ENCODE results near the gene PHF14.
"Not testable (repeated sequence)": the region's sequence is repeated elsewhere in the genome, so short reads cannot be mapped to it uniquely, and the experiment has no call there.

PHF14 gene

GRCh38 chr7:10977113-10977512 lies 3.4 kb downstream of the PHF14 start:
- DNase-seq (ENCODE audit: low spot score): no peak

GRCh38 chr7:10981317-10981716 lies 7.6 kb downstream of the PHF14 start:
- DNase-seq (ENCODE audit: low spot score): no peak

GRCh38 chr7:10990748-10991147 lies 17.1 kb downstream of the PHF14 start:
- not testable (repeated sequence) for DNase-seq (ENCODE audit: low spot score)

- DNase-seq (ENCODE audit: low spot score): not testable (repeated sequence)
Observed at GRCh38 chr7:10995482-10996166, 22.0 kb downstream of the PHF14 start.

GRCh38 chr7:10998996-10999757 lies 25.5 kb downstream of the PHF14 start:
- no peak for DNase-seq (ENCODE audit: low spot score)

- no peak for DNase-seq (ENCODE audit: low spot score)
Observed at GRCh38 chr7:11005202-11005601, 31.5 kb downstream of the PHF14 start.

- no peak for DNase-seq (ENCODE audit: low spot score)
Observed at GRCh38 chr7:11006291-11006690, 32.6 kb downstream of the PHF14 start.

GRCh38 chr7:11009631-11010030 lies 36.0 kb downstream of the PHF14 start:
- no peak for DNase-seq (ENCODE audit: low spot score)

GRCh38 chr7:11021468-11021867 lies 47.8 kb downstream of the PHF14 start:
- DNase-seq (ENCODE audit: low spot score): no peak

- no peak for DNase-seq (ENCODE audit: low spot score)
Observed at GRCh38 chr7:11026452-11027359, 53.0 kb downstream of the PHF14 start.

GRCh38 chr7:11035661-11036060 lies 62.0 kb downstream of the PHF14 start:
- no peak for DNase-seq (ENCODE audit: low spot score)

GRCh38 chr7:11039974-11040373 lies 66.3 kb downstream of the PHF14 start:
- no peak for DNase-seq (ENCODE audit: low spot score)

GRCh38 chr7:11054033-11054432 lies 80.4 kb downstream of the PHF14 start:
- no peak for DNase-seq (ENCODE audit: low spot score)

GRCh38 chr7:11060893-11061292 lies 87.2 kb downstream of the PHF14 start:
- DNase-seq (ENCODE audit: low spot score): no peak

GRCh38 chr7:11062110-11062509 lies 88.4 kb downstream of the PHF14 start:
- no peak for DNase-seq (ENCODE audit: low spot score)

GRCh38 chr7:11069591-11069990 lies 95.9 kb downstream of the PHF14 start:
- DNase-seq (ENCODE audit: low spot score): no peak

- DNase-seq (ENCODE audit: low spot score): no peak
Observed at GRCh38 chr7:11077816-11078215, 104.1 kb downstream of the PHF14 start.

- no peak for DNase-seq (ENCODE audit: low spot score)
Observed at GRCh38 chr7:11078247-11078834, 104.7 kb downstream of the PHF14 start.

- no peak for DNase-seq (ENCODE audit: low spot score)
Observed at GRCh38 chr7:11079907-11080306, 106.2 kb downstream of the PHF14 start.

- no peak for DNase-seq (ENCODE audit: low spot score)
Observed at GRCh38 chr7:11082121-11082520, 108.4 kb downstream of the PHF14 start.

GRCh38 chr7:11082552-11083213 lies 109.0 kb downstream of the PHF14 start:
- DNase-seq (ENCODE audit: low spot score): no peak

- no peak for DNase-seq (ENCODE audit: low spot score)
Observed at GRCh38 chr7:11083214-11083568, 109.5 kb downstream of the PHF14 start.

All from putamen (tissue), 1 donor.